ENCODE results near the gene ADSS1.
A peak's percentile ranks its signal among the peaks of the same experiment; 100 is the strongest.

ADSS1 gene

DNA sequence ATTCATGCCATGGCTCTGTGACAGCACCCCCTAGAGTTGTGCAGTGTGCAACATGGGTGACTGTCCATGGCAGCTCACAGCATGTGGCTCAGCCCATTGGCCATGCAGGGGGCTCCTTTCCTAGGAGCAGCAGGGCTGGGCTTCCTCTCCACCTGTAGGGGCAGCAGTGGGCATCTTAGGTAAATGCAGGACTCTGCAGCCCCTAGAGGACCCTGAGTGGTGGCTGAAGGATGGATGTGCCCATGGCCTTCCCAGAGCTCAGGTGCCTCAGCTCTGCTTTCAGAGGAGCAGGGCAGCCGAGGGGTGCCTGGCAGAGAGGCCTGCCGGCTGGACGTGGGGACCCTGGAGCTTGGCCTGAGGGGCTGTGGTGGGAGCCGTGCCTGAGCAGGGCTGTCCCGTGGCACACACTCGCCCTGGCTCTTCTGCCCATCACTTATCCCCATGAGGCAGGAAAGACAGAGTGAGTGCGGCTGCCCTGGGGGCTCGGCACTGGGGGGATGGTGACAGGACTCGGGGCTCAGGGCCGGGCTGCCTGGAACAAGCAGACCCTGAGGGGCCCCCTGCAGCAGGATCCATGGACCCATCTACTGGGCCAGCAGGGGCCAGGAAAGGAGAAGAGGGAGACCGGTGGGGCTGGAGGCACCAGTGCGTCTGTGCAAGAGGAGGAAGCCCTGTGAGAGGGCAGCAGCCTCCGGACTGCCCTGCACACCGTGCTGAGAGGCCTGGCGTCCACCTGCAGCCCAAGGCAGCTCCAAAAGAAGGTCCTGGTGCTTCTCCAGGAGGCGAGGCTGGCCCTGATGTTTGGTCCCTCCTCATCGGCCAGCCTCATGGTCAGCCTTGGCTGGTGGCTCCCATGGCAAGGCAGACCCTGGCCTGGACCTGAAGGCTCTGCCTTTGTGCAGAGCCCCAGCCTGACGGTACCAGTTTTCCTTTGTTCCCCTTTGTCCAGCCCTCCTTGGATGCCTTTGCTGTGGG is 7.6 kb downstream of the ADSS1 start:
- Histone ChIP-seq H3F3A (ENCODE audit: insufficient read depth, low read length) (no peaks in the 10 kb centered on the region), H3K9me2 (ENCODE audit: low read depth, low read length) (no peaks in the 10 kb centered on the region), H3K4me2 (ENCODE audit: low read length) (no peak overlapping the region), H3K4me1 (ENCODE audit: insufficient read depth, low read length, severe bottlenecking) (no peaks in the 10 kb centered on the region), H3K27me3 (ENCODE audit: insufficient read depth, low read length) (peaks cover 9% of the 10 kb centered on the region; the same call in 1 of the 2 replicates), H4K20me1 (ENCODE audit: insufficient read depth, low read length) (no peaks in the 10 kb centered on the region), H2AFZ (ENCODE audit: low read length) (no peak overlapping the region), H3K4me3 (ENCODE audit: low read depth, low read length, poor library complexity, severe bottlenecking) (no peak overlapping the region), H3K27ac (ENCODE audit: low read depth, low read length, poor library complexity, severe bottlenecking) (no peak overlapping the region), H3K9me3 (ENCODE audit: low read length) (no peaks in the 10 kb centered on the region), H3K79me2 (ENCODE audit: insufficient read depth, low read length) (no peaks in the 10 kb centered on the region), H3K36me3 (ENCODE audit: insufficient read depth, low read length) (no peaks in the 10 kb centered on the region), H3K9ac (ENCODE audit: low read length) (no peak overlapping the region)
- peak; percentile 40; the same call in 1 of the 2 replicates for TF ChIP-seq CTCF (IDR thresholded peaks at IDR 0.05; ENCODE audit: low read length)
- no peak for TF ChIP-seq EZH2 (IDR thresholded peaks at IDR 0.05; ENCODE audit: borderline replicate concordance, low read length)

DNA sequence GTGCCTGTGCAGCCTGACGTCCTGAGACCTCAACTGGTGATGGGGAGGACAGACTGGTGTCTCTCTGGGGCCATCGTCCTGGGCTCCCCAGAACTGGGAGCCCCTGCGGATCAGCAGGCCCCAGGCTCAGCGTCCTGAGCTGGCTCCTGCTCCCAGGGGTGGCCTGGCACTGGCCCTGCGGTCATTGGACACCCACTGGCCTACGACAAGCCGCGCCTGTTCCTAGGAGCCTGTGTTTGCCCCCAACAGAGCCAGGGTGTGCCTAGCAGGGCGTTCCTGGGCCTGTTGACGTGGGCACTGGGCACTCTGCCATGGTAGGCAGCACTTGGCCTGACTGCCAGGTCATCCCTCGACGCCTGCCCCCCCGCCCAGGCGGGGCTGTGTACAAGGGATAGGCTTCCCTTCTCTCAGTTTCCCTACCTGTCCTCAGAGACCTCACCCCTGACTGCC is 8.4 kb downstream of the ADSS1 start:
- Histone ChIP-seq H3K4me2 (ENCODE audit: low read length) (no peak overlapping the region), H3K4me3 (ENCODE audit: low read depth, low read length, poor library complexity, severe bottlenecking) (no peak overlapping the region), H3K9me3 (ENCODE audit: low read length) (no peaks in the 10 kb centered on the region), H4K20me1 (ENCODE audit: insufficient read depth, low read length) (no peaks in the 10 kb centered on the region), H3K9ac (ENCODE audit: low read length) (no peak overlapping the region), H3F3A (ENCODE audit: insufficient read depth, low read length) (no peaks in the 10 kb centered on the region), H2AFZ (ENCODE audit: low read length) (no peak overlapping the region), H3K27ac (ENCODE audit: low read depth, low read length, poor library complexity, severe bottlenecking) (no peak overlapping the region), H3K36me3 (ENCODE audit: insufficient read depth, low read length) (no peaks in the 10 kb centered on the region), H3K9me2 (ENCODE audit: low read depth, low read length) (no peaks in the 10 kb centered on the region), H3K79me2 (ENCODE audit: insufficient read depth, low read length) (no peaks in the 10 kb centered on the region), H3K27me3 (ENCODE audit: insufficient read depth, low read length) (peaks cover 9% of the 10 kb centered on the region; the same call in 1 of the 2 replicates), H3K4me1 (ENCODE audit: insufficient read depth, low read length, severe bottlenecking) (no peaks in the 10 kb centered on the region)
- TF ChIP-seq EZH2 (IDR thresholded peaks at IDR 0.05; ENCODE audit: borderline replicate concordance, low read length) (no peak), CTCF (IDR thresholded peaks at IDR 0.05; ENCODE audit: low read length) (no peak)

GRCh38 chr14:104732931-104733681 is 9.1 kb downstream of the ADSS1 start:
- Histone ChIP-seq H3K4me2 (ENCODE audit: low read length) (no peak overlapping the region), H4K20me1 (ENCODE audit: insufficient read depth, low read length) (no peaks in the 10 kb centered on the region), H3K79me2 (ENCODE audit: insufficient read depth, low read length) (no peaks in the 10 kb centered on the region), H3K4me3 (ENCODE audit: low read depth, low read length, poor library complexity, severe bottlenecking) (no peak overlapping the region), H2AFZ (ENCODE audit: low read length) (no peak overlapping the region), H3K4me1 (ENCODE audit: insufficient read depth, low read length, severe bottlenecking) (no peaks in the 10 kb centered on the region), H3K9ac (ENCODE audit: low read length) (no peak overlapping the region), H3K27me3 (ENCODE audit: insufficient read depth, low read length) (peaks cover 14% of the 10 kb centered on the region; the same call in 1 of the 2 replicates), H3K9me2 (ENCODE audit: low read depth, low read length) (no peaks in the 10 kb centered on the region), H3F3A (ENCODE audit: insufficient read depth, low read length) (no peaks in the 10 kb centered on the region), H3K36me3 (ENCODE audit: insufficient read depth, low read length) (no peaks in the 10 kb centered on the region), H3K27ac (ENCODE audit: low read depth, low read length, poor library complexity, severe bottlenecking) (no peak overlapping the region), H3K9me3 (ENCODE audit: low read length) (no peaks in the 10 kb centered on the region)
- TF ChIP-seq EZH2 (IDR thresholded peaks at IDR 0.05; ENCODE audit: borderline replicate concordance, low read length) (no peak), CTCF (IDR thresholded peaks at IDR 0.05; ENCODE audit: low read length) (no peak)
